GM21526 (cell line): ENCODE results near the gene HDAC2.
"Not testable (repeated sequence)": the region's sequence is repeated elsewhere in the genome, so short reads cannot be mapped to it uniquely, and the experiment has no call there.

ENCODE experiments used
- ATAC-seq: cut with Tn5 transposase; IDR thresholded peaks from one replicate; pipeline ENCODE4 v1.9.1; 2021; ENCODE audit warnings: moderate library complexity; ENCODE audit not compliant: unreplicated experiment, low FRiP score

The HDAC2 gene

DNA sequence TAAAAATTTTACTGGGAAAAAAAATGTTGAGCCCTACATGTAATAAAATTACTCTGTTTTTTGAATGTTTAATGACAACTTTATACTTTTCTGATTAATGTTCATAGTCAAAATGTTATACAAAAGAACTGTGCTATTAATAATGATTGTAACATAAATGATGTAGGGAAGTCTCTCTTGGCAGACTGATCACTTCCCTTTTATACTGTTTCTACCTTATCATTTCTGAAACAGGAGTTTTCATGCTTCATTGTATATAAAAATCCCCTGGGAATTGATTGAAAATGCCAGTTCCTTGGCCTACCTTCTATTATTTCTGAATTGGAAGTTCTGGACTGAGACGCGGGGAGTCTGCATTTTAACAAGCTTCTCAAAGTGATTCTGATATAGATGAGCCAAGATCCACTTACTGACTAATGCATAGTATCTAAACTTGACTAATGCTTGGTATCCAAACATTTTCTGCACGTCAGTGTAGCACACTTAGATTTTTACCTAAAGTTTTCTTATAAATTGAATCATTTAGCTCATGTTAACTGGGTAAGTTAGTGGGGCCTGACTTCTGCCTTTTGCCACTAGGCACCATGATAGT lies 7.2 kb upstream of the HDAC2 start:
- ATAC-seq, result no peak

DNA sequence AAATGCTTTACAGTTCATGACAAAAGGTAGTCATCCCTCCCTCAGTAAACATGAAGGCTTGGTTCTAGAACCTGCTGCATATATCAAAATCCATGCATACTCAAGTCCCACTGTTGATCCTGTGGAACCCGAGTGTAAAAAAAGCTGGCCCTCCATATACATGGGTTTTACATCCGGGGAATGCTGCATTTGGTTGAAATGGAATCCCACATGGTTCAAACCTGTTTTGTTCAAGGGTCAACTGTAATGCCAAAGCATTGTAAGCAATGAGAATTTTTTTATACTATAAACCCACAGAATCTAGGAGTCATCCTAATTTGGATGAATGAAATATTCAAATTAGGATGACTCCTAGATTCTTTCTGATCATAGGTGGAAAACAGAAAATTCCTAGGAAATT lies 5.9 kb upstream of the HDAC2 start:
- no peak for ATAC-seq

DNA sequence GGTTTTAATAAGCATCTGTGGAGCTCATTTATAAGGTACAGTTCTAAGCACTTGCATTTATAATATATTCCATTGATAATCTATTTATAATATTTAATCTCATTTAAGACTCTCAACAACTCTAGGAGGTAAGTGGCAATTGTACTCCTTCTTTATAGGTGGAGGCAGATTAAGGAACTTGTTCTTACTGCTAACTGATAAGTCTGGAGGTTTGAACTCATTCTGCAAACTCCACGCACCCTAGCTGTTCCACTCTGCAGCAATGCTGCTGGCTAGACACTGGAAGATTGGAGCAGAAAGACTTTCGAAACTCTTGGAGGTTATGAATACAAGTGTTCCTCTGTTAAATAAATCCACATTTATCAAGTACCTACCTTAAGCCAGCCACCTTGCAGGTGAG lies 793 bp upstream of the HDAC2 start:
- ATAC-seq, result no peak

- ATAC-seq, result peak; percentile 42
These were observed 802 bp downstream of the HDAC2 start for GRCh38 chr6:113969888-113970804.

- no peak for ATAC-seq
These were observed 2.5 kb downstream of the HDAC2 start for GRCh38 chr6:113968472-113968871.

DNA sequence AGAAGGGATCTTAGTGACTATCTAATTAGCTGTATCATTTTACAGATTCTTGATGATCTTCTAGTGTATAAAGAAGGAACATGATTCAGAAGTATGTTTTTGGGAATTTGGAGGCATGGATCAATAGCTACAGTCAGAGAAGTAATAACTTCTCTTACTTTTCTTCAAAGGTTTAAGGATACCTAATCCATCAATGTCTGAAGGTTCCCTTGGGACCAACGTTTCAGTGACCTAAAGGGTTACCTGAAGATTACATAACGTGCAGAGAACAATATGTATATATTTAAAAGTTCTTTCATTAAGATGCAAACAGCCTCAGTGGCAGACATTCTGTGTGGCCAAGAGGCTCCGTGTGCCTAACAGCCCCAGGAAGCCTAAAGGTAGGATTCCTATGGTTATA lies 3.2 kb downstream of the HDAC2 start:
- ATAC-seq, result no peak

DNA sequence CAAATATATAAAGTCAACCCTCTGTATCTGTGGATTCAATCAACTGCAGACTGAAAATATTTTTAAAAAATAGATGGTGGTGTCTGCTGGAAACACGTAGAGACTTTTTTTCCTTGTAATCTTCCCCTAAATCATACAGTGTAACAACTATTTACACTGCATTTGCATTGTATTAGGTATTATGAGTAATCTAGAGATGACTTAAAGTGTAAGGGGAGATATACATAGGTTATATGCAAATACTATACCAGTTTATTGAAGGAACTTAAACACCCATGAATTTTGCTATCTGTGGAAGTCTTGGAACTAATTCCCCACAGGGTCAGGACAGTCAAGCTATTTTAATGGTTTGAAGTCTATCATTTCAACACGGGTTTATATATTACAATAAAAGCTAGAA lies 10.2 kb downstream of the HDAC2 start:
- ATAC-seq, result peak; percentile 67

DNA sequence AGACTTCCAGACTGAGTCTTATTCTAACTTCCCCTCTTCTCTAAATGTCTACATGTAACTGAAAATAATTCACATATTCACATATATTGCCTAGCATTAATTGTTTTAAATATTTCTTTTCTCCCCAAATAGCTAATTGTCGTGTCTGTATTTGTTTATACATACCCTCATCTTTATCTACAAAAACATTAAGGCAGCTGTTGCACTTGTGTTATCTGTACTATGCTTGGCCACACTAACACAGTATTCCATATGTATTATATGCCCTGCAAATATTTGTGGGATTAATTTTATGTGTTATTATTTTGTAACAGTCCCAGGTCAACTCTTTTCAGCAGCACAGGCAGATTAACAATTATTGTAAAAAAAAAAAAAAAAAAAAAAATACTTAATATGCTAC lies 11.7 kb downstream of the HDAC2 start:
- ATAC-seq, result no peak

- no peak for ATAC-seq
These were observed 16.3 kb downstream of the HDAC2 start for GRCh38 chr6:113954653-113955052.

- ATAC-seq, result no peak
These were observed 17.6 kb downstream of the HDAC2 start for GRCh38 chr6:113953346-113953745.

DNA sequence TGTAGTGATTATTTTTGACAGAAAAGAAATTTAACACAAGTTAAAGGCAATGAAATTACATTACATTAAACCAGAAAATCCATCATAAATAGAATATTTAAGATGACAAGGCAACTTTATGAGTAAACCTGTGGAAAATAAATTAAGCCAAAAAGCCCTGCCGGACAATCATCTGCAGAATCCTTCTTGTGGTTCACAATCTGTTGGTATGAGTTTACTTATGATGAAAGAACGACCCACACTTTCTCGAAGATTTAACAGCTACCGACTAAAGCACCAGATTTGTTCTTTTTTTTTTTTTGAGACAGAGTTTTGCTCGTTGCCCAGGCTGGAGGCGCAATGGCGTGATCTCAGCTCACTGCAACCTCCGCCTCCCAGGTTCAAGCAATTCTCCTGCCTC lies 21.4 kb downstream of the HDAC2 start:
- ATAC-seq, result no peak

DNA sequence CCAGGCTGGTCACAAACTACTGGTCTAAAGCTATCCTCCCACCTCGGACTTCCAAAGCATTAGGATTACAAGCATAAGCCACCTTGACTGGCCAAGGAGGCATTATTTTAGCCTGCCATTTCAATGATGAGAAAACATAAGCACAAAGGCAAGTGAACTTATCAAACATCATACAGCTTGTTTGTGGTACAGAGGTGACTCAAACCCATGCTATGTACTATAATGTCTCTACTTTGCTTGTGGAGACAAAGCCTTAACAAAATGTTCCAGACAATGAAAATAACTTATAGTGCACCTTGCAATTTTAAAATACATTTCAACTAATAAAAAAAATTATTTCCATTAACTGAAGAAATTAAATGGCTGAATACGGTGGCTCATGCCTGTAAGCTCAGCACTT lies 26.2 kb downstream of the HDAC2 start:
- no peak for ATAC-seq

DNA sequence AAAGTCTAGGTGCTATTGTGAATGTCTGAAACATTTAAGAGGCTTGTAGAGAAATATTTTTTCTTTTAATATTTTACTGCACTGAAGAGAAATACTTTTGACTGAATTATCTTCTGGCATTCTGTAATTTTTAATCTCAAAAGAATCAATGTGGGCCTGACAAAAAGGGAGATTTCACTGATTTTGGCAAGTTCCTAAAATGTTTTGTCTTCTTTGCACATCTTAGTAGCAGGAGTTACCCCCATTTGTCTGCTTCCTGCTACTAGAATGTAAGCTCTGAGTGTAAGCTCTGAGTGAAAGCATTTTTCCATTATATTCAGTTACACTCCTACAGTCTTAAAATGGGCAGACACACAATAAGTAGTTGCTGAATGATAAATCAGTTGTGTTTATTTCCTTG lies 31.1 kb downstream of the HDAC2 start:
- no peak for ATAC-seq

DNA sequence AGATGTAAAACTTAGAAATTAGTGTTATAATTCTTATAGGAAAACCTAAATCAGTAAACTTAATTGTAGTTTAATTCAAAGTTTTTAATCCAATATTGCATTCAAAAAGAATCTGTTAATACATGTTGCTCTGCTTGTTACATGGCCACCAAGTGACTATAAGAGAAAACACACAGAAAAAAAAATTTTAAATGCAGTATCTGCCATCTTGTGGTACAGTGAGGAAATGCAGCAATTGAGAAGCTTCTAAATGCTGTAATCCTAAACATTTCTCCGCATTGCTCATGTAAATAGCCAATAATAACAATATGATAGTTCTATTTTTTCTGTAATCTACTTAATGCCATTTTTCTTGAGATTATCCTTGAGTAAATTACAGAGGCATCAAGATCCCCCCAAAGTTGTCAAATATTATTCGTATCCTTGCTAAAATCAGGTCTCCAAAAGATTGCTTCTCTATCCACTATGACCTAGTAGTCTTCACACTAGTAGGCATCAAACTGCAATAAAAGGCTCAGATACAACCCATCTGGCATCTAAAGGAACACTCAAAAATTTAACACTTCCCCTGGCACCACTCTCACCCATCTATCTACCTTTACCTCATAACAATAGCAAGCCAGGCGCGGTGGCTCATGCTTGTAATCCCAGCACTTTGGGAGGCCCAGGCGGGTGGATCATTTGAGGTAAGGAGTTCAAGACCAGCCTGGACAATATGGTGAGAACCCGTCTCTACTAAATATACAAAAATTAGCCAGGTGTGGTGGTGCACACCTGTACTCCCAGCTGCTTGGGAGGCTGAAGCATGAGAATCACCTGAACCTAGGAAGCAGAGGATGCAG lies 34.6 kb downstream of the HDAC2 start:
- ATAC-seq, result peak; percentile 92

DNA sequence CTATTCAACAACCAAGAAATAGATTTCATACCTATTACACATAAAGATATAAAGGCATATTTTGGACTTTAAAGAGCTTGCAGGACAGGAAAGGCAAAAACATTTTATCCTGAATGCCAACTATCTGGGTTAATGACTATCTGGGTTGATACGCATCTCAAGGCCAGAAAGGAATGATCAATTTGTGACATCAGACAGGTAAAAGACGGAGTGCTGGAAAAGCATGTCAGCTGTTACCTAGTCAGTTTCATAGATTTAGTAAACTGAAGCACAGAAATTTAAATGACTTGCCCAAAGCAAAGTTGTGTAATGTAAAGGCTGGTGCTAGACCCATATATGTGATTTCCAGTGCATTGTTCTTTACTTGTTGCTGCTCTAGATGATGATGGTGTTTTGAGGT lies 36.8 kb downstream of the HDAC2 start:
- no peak for ATAC-seq

DNA sequence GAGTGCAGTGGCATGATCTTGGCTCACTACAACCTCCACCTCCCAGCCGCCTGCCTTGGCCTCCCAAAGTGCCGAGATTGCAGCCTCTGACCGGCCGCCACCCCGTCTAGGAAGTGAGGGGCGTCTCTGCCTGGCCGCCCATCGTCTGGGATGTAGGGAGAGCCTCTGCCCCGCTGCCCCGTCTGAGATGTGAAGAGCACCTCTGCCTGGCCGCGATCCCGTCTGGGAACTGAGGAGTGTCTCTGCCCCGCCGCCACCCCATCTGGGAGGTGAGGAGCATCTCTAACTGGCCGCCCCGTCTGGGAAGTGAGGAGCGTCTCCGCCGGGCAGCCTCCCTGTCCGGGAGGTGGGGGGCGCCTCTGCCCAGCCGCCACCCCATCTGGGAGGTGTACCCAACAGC lies 39.0 kb downstream of the HDAC2 start:
- ATAC-seq, result not testable (repeated sequence)

- ATAC-seq, result no peak
These were observed 40.8 kb downstream of the HDAC2 start for GRCh38 chr6:113930183-113930582.

DNA sequence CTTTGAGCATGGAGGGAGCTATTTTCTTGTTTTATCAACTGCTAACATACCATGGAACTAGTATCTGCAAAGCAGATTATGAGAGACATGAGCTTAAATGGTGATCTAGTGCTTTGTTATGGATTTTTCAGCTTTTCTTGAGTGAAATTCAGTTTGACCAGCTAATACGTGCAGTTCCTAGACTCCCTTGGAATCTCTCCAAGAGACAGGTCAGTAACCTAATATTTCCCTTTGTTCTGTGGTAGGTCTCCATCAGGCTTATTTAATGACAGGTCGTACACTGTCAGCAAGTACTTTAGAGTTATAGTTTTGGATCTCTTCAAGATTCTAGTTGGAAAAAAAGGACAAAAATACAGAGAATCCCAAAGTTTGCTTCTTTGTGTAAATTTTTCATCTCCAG lies 43.9 kb downstream of the HDAC2 start:
- ATAC-seq, result no peak

- ATAC-seq, result no peak
These were observed 45.6 kb downstream of the HDAC2 start for GRCh38 chr6:113925378-113925777.

GRCh38 chr6:113924312-113924723 lies 46.6 kb downstream of the HDAC2 start:
- no peak for ATAC-seq

DNA sequence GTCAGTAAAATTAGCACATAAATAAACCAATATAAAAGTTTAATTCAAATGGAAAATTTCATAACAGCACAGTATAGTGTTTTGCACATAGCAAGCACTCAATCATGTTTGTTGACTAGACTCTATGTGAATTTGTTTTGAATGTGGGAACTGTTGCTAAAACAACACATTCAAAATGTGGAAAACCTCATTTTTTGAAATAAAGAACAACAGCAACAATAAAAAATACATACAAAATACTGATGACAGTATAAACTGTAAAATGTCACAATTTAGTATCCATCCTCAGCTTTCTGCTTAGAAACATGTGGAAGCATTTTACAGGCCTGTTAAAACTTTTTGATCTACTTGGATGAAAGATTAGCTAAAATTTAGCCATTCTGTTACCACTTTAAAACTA lies 47.4 kb downstream of the HDAC2 start:
- no peak for ATAC-seq
